ENCODE data around the gene PCBP3. TPM values are rescaled to one million over a fixed set of nuclear protein-coding genes. Genes with fewer than 3 reads are reported as not detected.

Gene PCBP3
- total and polyA plus RNA-seq, 2 of the 8 experiments (the other 6 are each of a cell fraction or from before 2014, with no cell fraction given), result 3.5 to 6.3 TPM

- Histone ChIP-seq H4K20me1 (replicated peaks in 1 of 2; ENCODE audit: control insufficient read depth in 1 of 2, insufficient read depth in 2 of 2, low read length in 2 of 2) (peaks cover 0 to 4% of the 10 kb centered on the region in 2 experiments), H3K56ac (replicated peaks; ENCODE audit: insufficient read length, low read depth, low read length) (no peak overlapping the region), H4K5ac (ENCODE audit: insufficient read length, low read depth, low read length) (no peak overlapping the region), H4K91ac (replicated peaks; ENCODE audit: insufficient read length, low read length) (no peak overlapping the region), H3K27ac (ENCODE audit: low read depth, low read length) (no peak overlapping the region), H3K18ac (ENCODE audit: extremely low read depth, low read length) (no peak overlapping the region), H3K9ac (replicated peaks in 1 of 4; ENCODE audit: extremely low read depth in 1 of 4, low read depth in 3 of 4, low read length in 3 of 4) (no peak overlapping the region), H3K9me3 (ENCODE audit: insufficient read depth in 2 of 2, low read depth in 1 of 2, low read length in 1 of 2) (no peaks in the 10 kb centered on the region), H3K14ac (ENCODE audit: insufficient read length) (no peak overlapping the region), H3K27me3 (replicated peaks in 1 of 4; ENCODE audit: control insufficient read depth in 3 of 4, extremely low read depth in 1 of 4, insufficient read depth in 3 of 4, low read length in 3 of 4) (no peaks in the 10 kb centered on the region), H2BK12ac (ENCODE audit: low read depth, low read length) (no peak overlapping the region), H3K4me3 (ENCODE audit: extremely low read depth in 1 of 4, insufficient read depth in 2 of 4, low read depth in 3 of 4, low read length in 4 of 4) (no peak overlapping the region), H3K4me1 (replicated peaks in 1 of 4; ENCODE audit: control insufficient read depth in 3 of 4, insufficient read depth in 4 of 4, low read length in 3 of 4) (peaks cover 0 to 3% (median 0%) of the 10 kb centered on the region in 4 experiments; a peak in 2 of 7 replicates), H3K4me2 (ENCODE audit: insufficient read depth in 1 of 2, low read depth in 2 of 2, low read length in 2 of 2) (no peak overlapping the region), H3K23ac (ENCODE audit: insufficient read length) (no peak overlapping the region), H2BK15ac (ENCODE audit: low read length) (no peak overlapping the region), H3K23me2 (ENCODE audit: low read depth, low read length) (no peaks in the 10 kb centered on the region), H2BK20ac (ENCODE audit: low read length) (no peak overlapping the region), H3K79me1 (ENCODE audit: low read depth, low read length) (no peaks in the 10 kb centered on the region), H3K36me3 (ENCODE audit: control insufficient read depth in 2 of 4, insufficient read depth in 4 of 4, low read length in 3 of 4) (no peaks in the 10 kb centered on the region), H2BK120ac (replicated peaks; ENCODE audit: low read depth, low read length) (no peak overlapping the region), H4K8ac (ENCODE audit: extremely low read depth, insufficient read depth, low read length) (no peak overlapping the region), H3K79me2 (ENCODE audit: control insufficient read depth in 1 of 2, insufficient read depth in 2 of 2, low read length in 2 of 2) (no peaks in the 10 kb centered on the region), H3K4ac (replicated peaks; ENCODE audit: insufficient read length, low read depth, low read length) (no peak overlapping the region), H2AK5ac (ENCODE audit: low read depth, low read length) (no peak overlapping the region), H2AFZ (ENCODE audit: low read length) (no peak overlapping the region), H2BK5ac (ENCODE audit: low read depth, low read length) (no peak overlapping the region)
- no peak for FAIRE-seq
- WGBS, 2 experiments (ENCODE audit: extremely low coverage in 1 of 2, insufficient coverage in 1 of 2, insufficient read length in 1 of 2, insufficient replicate concordance in 2 of 2, low coverage in 1 of 2, low lambda C conversion rate in 2 of 2, missing lambda C conversion rate in 1 of 2), result 88% methylated on average over 15 of the region's 17 CpGs; no CpG with 5 or more reads in 1 of the 2 experiments
- CTCF ChIA-PET (ENCODE audit: partially characterized antibody), result interaction anchor here (1.0 to 4.2 kb wide), 2 partner anchors 10 to 554 kb away, joined by 3 to 29 read pairs; no protein-coding TSS in a partner anchor
- no peak for DNase-seq (ENCODE audit: low read depth in 1 of 2, low spot score in 2 of 2)
- POLR2A ChIA-PET (ENCODE audit: partially characterized antibody), result no interaction called here
- no peak for TF ChIP-seq BACH1 (IDR thresholded peaks at IDR 0.05; ENCODE audit: low read length)
- no peak for TF ChIP-seq E2F6 (IDR thresholded peaks at IDR 0.05)
- no peak for TF ChIP-seq TCF12 (IDR thresholded peaks at IDR 0.05; ENCODE audit: low read depth, low read length)
Measured at GRCh38 chr21:45870851-45871615, 227.5 kb downstream of the PCBP3 start.
